ENCODE results near the gene SPO11.

Gene SPO11

GRCh38 chr20:57391439-57392301 lies 62.1 kb downstream of the SPO11 start:
- no peak for DNase-seq (ENCODE audit: low read depth)

GRCh38 chr20:57392512-57393271 lies 63.1 kb downstream of the SPO11 start:
- no peak for DNase-seq (ENCODE audit: low read depth)

Measured in GM04504 (cell line).